RWPE2 (cell line): ENCODE data around the gene SLC43A2.
A peak's percentile ranks its signal among the peaks of the same experiment; 100 is the strongest.
"Not testable (repeated sequence)": the region's sequence is repeated elsewhere in the genome, so short reads cannot be mapped to it uniquely, and the experiment has no call there.

Experiments used
- ATAC-seq: fragments of 200-7000 bp; cut with Tn5 transposase; 3 replicates; pipeline ENCODE4 v1.9.1; 2021; ENCODE audit warnings: low read depth
- DNase-seq: peaks from one replicate; pipeline ENCODE4 v3.0.0-alpha.2; 2020; ENCODE audit warnings: low spot score
- H3K27ac ChIP-seq: fragments of 450-650 bp; 2 replicates; pipeline ENCODE4 v1.5.1; 2017; ENCODE audit warnings: mild to moderate bottlenecking; ENCODE audit not compliant: poor library complexity, severe bottlenecking
- H3K27me3 ChIP-seq: fragments of 250-450 bp; sonication (Bioruptor Pico); 2 replicates; pipeline ENCODE4 v1.5.1; 2021; ENCODE audit warnings: mild to moderate bottlenecking, moderate library complexity; ENCODE audit not compliant: insufficient read depth, poor library complexity, severe bottlenecking
- H3K36me3 ChIP-seq: fragments of 250-450 bp; sonication (Bioruptor Pico); 2 replicates; pipeline ENCODE4 v1.5.1; 2020; ENCODE audit warnings: low read depth, mild to moderate bottlenecking, moderate library complexity
- H3K4me1 ChIP-seq: fragments of 250-450 bp; sonication (Bioruptor Pico); 2 replicates; pipeline ENCODE4 v1.5.1; 2021; ENCODE audit warnings: mild to moderate bottlenecking, moderate library complexity; ENCODE audit not compliant: insufficient read depth, poor library complexity, severe bottlenecking
- H3K4me3 ChIP-seq: fragments of 250-450 bp; sonication (Bioruptor Pico); 2 replicates; pipeline ENCODE4 v1.5.1; 2021; ENCODE audit warnings: mild to moderate bottlenecking, moderate library complexity; ENCODE audit not compliant: severe bottlenecking
- H3K9me3 ChIP-seq: fragments of 250-450 bp; sonication (Bioruptor Pico); 2 replicates; pipeline ENCODE4 v1.5.1; 2021; ENCODE audit warnings: mild to moderate bottlenecking, moderate library complexity; ENCODE audit not compliant: severe bottlenecking
- CTCF ChIP-seq: fragments of 450-650 bp; IDR thresholded peaks from one replicate; pipeline ENCODE4 v1.5.1; 2017; ENCODE audit warnings: mild to moderate bottlenecking, moderate library complexity; ENCODE audit not compliant: poor library complexity, severe bottlenecking

SLC43A2 gene

GRCh38 chr17:1532836-1533602, 95.6 kb downstream of the SLC43A2 start:
- Histone ChIP-seq H3K27ac (no peak overlapping the region), H3K4me3 (no peak overlapping the region), H3K9me3 (no peaks in the 10 kb centered on the region), H3K27me3 (no peaks in the 10 kb centered on the region), H3K4me1 (peaks cover 11% of the 10 kb centered on the region), H3K36me3 (peaks cover 70% of the 10 kb centered on the region)
- no peak for TF ChIP-seq CTCF
- DNase-seq (no peak), ATAC-seq (no peak)

- no peak for ATAC-seq
- no peak for TF ChIP-seq CTCF
Measured at GRCh38 chr17:1529863-1530262, 98.8 kb downstream of the SLC43A2 start.

GRCh38 chr17:1526876-1527275, 101.8 kb downstream of the SLC43A2 start:
- peaks cover 11% of the 10 kb centered on the region for H3K4me1 ChIP-seq
- not testable (repeated sequence) for ATAC-seq

More at GRCh38 chr17:1529863-1530262, 98.8 kb downstream of the SLC43A2 start:
- H3K4me1 ChIP-seq: peaks cover 11% of the 10 kb centered on the region
- no peaks in the 10 kb centered on the region for H3K27me3 ChIP-seq
- H3K9me3 ChIP-seq: no peaks in the 10 kb centered on the region
- H3K36me3 ChIP-seq: peaks cover 57% of the 10 kb centered on the region
- H3K27ac ChIP-seq: peak overlapping the region; percentile 14
- H3K4me3 ChIP-seq: no peak overlapping the region
- no peak for DNase-seq

GRCh38 chr17:1522626-1523025, 106.0 kb downstream of the SLC43A2 start:
- DNase-seq: no peak
- Histone ChIP-seq H3K4me3 (no peak overlapping the region), H3K27me3 (no peaks in the 10 kb centered on the region), H3K36me3 (peaks cover 22% of the 10 kb centered on the region), H3K27ac (no peak overlapping the region), H3K4me1 (no peaks in the 10 kb centered on the region), H3K9me3 (no peaks in the 10 kb centered on the region)
- no peak for TF ChIP-seq CTCF
- ATAC-seq: no peak

More at GRCh38 chr17:1526876-1527275, 101.8 kb downstream of the SLC43A2 start:
- not testable (repeated sequence) for H3K9me3 ChIP-seq, DNase-seq, H3K27ac ChIP-seq, H3K27me3 ChIP-seq, H3K4me3 ChIP-seq
- peaks cover 49% of the 10 kb centered on the region for H3K36me3 ChIP-seq

GRCh38 chr17:1521086-1521640, 107.5 kb downstream of the SLC43A2 start:
- ATAC-seq (no peak), DNase-seq (no peak)
- Histone ChIP-seq H3K36me3 (peaks cover 19% of the 10 kb centered on the region), H3K4me1 (no peaks in the 10 kb centered on the region), H3K9me3 (no peaks in the 10 kb centered on the region), H3K27me3 (no peaks in the 10 kb centered on the region), H3K27ac (no peak overlapping the region), H3K4me3 (no peak overlapping the region)
- no peak for TF ChIP-seq CTCF
